ENCODE measurements around the gene TMEM156. TPM values are rescaled to one million over a fixed set of nuclear protein-coding genes. Genes with fewer than 3 reads are reported as not detected.

The TMEM156 gene
- polyA plus RNA-seq, 1 experiment, result 0.07 TPM

DNA sequence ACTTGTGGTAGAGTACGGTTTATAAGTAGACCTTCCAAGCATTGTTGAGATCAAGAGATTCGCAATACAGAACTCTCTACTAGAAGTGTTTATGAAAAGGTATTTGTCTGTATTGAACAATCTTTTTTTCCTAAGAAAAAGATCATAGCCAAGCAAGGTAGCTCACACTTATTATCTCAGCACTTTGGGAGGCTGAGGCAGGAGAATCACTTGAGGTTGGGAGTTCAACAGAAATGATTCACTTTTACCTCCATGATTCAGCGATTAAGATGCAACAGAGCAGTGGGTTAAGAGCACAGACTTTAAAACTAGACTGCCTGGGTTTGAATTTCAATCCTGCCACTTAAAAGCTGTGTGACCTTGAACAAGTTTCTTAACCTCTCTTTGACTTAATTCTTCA is 74.3 kb downstream of the TMEM156 start:
- Histone ChIP-seq H3K27me3 (ENCODE audit: control insufficient read depth, insufficient read depth, low read length) (no peaks in the 10 kb centered on the region), H3K4me3 (ENCODE audit: low read depth, low read length) (no peak overlapping the region), H3K36me3 (ENCODE audit: control insufficient read depth, insufficient read depth, low read length) (no peaks in the 10 kb centered on the region)
- CTCF ChIA-PET, result no interaction called here
- TF ChIP-seq, protein P1, sequence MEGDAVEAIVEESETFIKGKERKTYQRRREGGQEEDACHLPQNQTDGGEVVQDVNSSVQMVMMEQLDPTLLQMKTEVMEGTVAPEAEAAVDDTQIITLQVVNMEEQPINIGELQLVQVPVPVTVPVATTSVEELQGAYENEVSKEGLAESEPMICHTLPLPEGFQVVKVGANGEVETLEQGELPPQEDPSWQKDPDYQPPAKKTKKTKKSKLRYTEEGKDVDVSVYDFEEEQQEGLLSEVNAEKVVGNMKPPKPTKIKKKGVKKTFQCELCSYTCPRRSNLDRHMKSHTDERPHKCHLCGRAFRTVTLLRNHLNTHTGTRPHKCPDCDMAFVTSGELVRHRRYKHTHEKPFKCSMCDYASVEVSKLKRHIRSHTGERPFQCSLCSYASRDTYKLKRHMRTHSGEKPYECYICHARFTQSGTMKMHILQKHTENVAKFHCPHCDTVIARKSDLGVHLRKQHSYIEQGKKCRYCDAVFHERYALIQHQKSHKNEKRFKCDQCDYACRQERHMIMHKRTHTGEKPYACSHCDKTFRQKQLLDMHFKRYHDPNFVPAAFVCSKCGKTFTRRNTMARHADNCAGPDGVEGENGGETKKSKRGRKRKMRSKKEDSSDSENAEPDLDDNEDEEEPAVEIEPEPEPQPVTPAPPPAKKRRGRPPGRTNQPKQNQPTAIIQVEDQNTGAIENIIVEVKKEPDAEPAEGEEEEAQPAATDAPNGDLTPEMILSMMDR (IDR thresholded peaks at IDR 0.05; ENCODE audit: insufficient read depth, low read depth, low read length), result no peak
- POLR2A ChIA-PET, result no interaction called here
- no peak for DNase-seq (ENCODE audit: low read depth)

DNA sequence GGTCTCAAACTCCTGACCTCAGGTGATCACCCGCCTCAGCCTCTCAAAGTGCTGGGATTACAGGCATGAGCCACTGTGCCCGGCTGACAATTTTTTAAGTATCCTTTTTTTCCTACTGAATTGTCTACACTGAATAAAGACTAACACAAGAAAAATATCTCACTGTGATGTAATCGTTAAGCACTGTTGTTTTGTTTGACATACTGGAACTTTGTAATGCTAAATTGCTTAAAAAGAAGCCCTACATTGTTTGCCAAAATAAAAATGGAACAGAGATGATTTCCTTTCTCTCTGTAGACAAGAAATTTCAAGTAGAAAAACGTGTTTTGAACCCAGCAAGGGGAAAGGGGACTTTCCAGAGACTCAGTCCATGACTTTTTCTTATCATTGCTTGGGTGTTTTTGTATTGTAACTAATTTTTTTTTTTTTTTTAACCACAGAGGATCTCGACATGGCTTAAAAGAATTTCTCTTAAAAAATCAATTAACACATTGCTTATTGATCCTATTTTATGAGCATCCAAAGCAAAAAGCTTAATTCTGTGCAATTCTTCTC is 74.9 kb downstream of the TMEM156 start:
- ChIA-PET CTCF (interaction anchor here (0.7 kb wide), 1 partner anchor 1021 kb away, joined by 3 read pairs; no protein-coding TSS in a partner anchor), POLR2A (no interaction called here)
- TF ChIP-seq, protein P1 (IDR thresholded peaks at IDR 0.05; ENCODE audit: insufficient read depth, low read depth, low read length), result no peak
- no peaks in the 10 kb centered on the region for H3K27me3 ChIP-seq (ENCODE audit: control insufficient read depth, insufficient read depth, low read length)
- no peak for DNase-seq (ENCODE audit: low read depth)
- H3K4me3 ChIP-seq (ENCODE audit: low read depth, low read length), result no peak overlapping the region
- H3K36me3 ChIP-seq (ENCODE audit: control insufficient read depth, insufficient read depth, low read length), result no peaks in the 10 kb centered on the region

DNA sequence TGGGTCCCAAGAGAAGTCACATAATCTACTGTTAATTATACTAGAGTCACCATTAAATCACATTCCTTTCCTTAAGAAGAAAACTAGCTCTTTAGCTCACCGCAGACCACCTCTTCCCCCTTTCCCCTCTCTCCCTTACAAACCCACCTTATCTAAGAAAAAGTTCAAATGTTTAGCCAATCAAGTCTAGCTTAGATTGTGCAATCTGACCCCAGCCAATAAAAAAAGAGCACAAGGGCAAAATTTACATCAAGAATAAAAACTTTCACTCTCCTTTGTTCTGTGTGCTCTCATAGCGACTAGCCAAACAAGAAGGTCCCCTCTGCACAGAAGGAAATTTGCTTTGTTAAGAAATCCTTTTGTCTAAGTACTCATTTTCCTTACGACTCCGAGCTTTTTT is 76.3 kb downstream of the TMEM156 start:
- CTCF ChIA-PET, result interaction anchor here (2.3 kb wide), 1 partner anchor 9 kb away, joined by 8 read pairs; no protein-coding TSS in a partner anchor
- no peaks in the 10 kb centered on the region for H3K36me3 ChIP-seq (ENCODE audit: control insufficient read depth, insufficient read depth, low read length)
- H3K4me3 ChIP-seq (ENCODE audit: low read depth, low read length), result no peak overlapping the region
- DNase-seq (ENCODE audit: low read depth), result no peak
- POLR2A ChIA-PET, result no interaction called here
- TF ChIP-seq, protein P1 (IDR thresholded peaks at IDR 0.05; ENCODE audit: insufficient read depth, low read depth, low read length), result no peak
- no peaks in the 10 kb centered on the region for H3K27me3 ChIP-seq (ENCODE audit: control insufficient read depth, insufficient read depth, low read length)

DNA sequence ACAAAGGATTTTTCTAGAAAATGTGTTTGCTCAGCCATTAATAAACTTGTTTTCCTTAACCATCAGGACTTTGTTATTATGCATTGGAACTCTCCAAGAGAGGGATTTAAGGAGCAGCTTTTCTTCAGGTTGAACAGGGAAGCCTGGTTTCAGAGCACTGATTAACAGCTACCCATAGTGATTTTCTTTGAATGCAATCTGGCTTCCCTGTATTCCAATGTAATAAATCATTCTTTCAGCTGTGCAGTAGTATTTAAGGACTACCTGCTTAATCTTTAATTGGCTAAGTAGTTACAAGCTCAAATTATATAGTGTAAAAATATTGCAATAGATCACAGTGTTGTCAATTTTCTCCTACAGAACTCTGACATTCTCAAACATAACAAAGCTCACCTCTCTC is 77.5 kb downstream of the TMEM156 start:
- Histone ChIP-seq H3K27me3 (ENCODE audit: control insufficient read depth, insufficient read depth, low read length) (no peaks in the 10 kb centered on the region), H3K36me3 (ENCODE audit: control insufficient read depth, insufficient read depth, low read length) (no peaks in the 10 kb centered on the region), H3K4me3 (ENCODE audit: low read depth, low read length) (no peak overlapping the region)
- TF ChIP-seq, protein P1 (IDR thresholded peaks at IDR 0.05; ENCODE audit: insufficient read depth, low read depth, low read length), result no peak
- POLR2A ChIA-PET, result no interaction called here
- CTCF ChIA-PET, result interaction anchor here (2.3 kb wide), 1 partner anchor 10 kb away, joined by 8 read pairs; no protein-coding TSS in a partner anchor
- no peak for DNase-seq (ENCODE audit: low read depth)

DNA sequence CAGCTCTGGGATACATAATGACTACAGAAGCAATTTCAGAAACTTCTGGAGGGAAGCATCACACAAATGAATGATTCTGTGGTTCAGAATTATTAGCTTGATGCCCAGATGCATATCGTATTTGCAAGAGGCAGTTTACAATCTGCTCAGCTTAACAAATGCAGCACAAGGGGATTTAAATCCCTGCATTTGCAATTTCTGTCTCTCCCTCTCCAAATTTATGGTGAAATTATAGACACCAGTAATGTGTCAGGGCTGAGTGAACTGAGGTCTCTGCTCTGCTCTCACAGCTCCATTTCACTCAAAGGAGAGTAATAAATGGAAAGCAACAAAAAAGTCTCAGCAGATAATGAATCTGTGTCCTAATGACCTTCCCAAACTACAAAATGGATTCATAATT is 80.2 kb downstream of the TMEM156 start:
- ChIA-PET POLR2A (no interaction called here), CTCF (interaction anchor here (0.6 to 2.1 kb wide), 2 partner anchors 9 to 183 kb away, joined by 4 to 6 read pairs; no protein-coding TSS in a partner anchor)
- no peaks in the 10 kb centered on the region for H3K36me3 ChIP-seq (ENCODE audit: control insufficient read depth, insufficient read depth, low read length)
- DNase-seq (ENCODE audit: low read depth), result no peak
- no peak overlapping the region for H3K4me3 ChIP-seq (ENCODE audit: low read depth, low read length)
- TF ChIP-seq, protein P1 (IDR thresholded peaks at IDR 0.05; ENCODE audit: insufficient read depth, low read depth, low read length), result no peak
- no peaks in the 10 kb centered on the region for H3K27me3 ChIP-seq (ENCODE audit: control insufficient read depth, insufficient read depth, low read length)
